Skeletal muscle satellite cell (primary cell): ENCODE data around the gene RPS25.
A peak's percentile ranks its signal among the peaks of the same experiment; 100 is the strongest.
"Not testable (repeated sequence)": the region's sequence is repeated elsewhere in the genome, so short reads cannot be mapped to it uniquely, and the experiment has no call there.

Experiments used
- H3K27me3 ChIP-seq: 2 replicates; pipeline ENCODE4 v1.7.0; 2013; ENCODE audit warnings: low read length; ENCODE audit not compliant: control insufficient read depth, insufficient read depth
- H3K36me3 ChIP-seq: 2 replicates; pipeline ENCODE4 v1.7.0; 2013; ENCODE audit warnings: mild to moderate bottlenecking, control low read depth, low read length; ENCODE audit not compliant: insufficient read depth
- H3K4me1 ChIP-seq: 2 replicates; pipeline ENCODE4 v1.7.0; 2013; ENCODE audit warnings: low read length; ENCODE audit not compliant: control insufficient read depth, insufficient read depth
- H3K4me2 ChIP-seq: 2 replicates; pipeline ENCODE4 v1.7.0; 2013; ENCODE audit warnings: mild to moderate bottlenecking, low read length
- H3K4me3 ChIP-seq: 2 replicates; pipeline ENCODE4 v1.7.0; 2013; ENCODE audit warnings: low read length
- H3K9ac ChIP-seq: 2 replicates; pipeline ENCODE4 v1.7.0; 2013; ENCODE audit warnings: mild to moderate bottlenecking, low read depth, low read length, moderate library complexity
- H3K9me3 ChIP-seq: replicated peaks from 2 replicates; pipeline ENCODE4 v1.7.0; 2013; ENCODE audit warnings: mild to moderate bottlenecking, control low read depth, low read length

The RPS25 gene

DNA sequence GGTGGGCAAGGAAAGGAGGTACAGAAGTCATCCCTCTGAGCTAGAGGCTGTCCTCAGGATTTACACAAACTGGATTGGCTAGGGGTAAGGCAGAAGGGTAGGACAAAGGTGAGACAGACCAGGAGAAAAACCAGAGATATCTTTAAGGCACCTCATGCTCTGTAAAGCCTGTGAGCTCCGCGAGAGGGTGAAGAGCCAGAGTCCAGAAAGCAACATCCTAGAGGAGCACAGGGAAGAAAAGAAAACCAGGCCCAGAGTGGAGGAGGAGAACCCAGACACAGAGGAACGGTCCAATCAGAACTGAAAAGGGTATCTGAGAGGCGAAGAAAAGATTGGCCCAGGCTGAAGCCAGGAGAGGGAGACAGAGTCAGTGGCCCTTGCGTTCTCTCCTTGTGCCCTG, 7.4 kb upstream of the RPS25 start:
- H3K4me3 ChIP-seq = no peak overlapping the region
- H3K4me2 ChIP-seq = no peak overlapping the region
- H3K27me3 ChIP-seq = no peaks in the 10 kb centered on the region
- peaks cover 13% of the 10 kb centered on the region for H3K4me1 ChIP-seq
- H3K9me3 ChIP-seq = no peaks in the 10 kb centered on the region
- peaks cover 33% of the 10 kb centered on the region for H3K36me3 ChIP-seq
- H3K9ac ChIP-seq = no peak overlapping the region

DNA sequence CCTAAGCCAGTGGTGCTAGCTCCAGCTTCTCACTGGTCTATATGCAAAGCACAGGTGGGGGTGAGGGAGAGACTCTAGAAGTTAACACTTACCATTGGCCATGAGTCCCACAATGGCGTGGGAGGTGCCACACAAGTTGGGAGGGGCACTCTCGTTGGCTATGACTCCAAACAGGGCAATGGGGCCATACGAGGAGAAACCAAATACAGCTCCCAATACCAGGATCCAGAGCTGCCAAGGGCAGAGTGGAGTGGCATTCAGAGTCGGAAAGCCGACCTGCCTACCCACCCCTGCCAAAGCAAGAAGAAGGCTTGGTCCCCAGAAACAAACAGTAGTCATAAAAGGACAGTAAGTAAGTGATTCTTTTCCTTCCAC, 6.9 kb upstream of the RPS25 start:
- Histone ChIP-seq H3K4me1 (peaks cover 12% of the 10 kb centered on the region), H3K36me3 (peaks cover 35% of the 10 kb centered on the region), H3K4me2 (no peak overlapping the region), H3K9ac (no peak overlapping the region), H3K4me3 (no peak overlapping the region), H3K27me3 (no peaks in the 10 kb centered on the region), H3K9me3 (no peaks in the 10 kb centered on the region)

DNA sequence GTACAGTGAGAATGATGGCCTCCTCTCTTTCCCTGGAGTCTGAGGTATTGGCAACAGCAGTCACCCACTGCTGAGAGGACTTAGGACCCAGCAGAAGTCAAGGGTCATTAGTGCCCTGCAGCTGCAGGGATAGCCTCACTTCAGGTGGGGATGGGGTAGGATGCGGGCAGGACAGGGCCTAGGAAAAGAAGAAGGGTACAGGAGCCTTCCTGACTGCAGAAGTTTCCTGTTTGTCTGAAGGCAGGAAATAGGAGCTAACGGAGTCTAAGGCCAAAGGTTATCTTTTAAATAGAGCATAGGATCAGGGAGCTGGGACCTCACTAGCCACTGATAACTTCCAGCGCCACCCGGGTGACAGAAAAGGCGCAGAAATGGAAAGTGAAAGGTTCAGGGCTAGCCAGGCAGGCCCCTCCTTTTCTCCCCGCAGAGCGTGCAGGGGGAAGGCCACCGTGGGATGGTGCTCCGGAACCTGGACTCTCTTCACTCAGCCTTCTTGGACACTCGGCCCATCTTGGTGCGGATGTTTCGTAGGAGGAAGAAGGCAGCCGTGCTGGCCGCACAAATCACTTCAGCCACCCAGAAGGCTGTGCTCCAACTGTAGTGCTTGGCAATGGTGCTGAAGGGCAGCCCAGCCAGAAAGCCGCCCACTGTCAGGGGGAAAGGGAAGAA, 6.4 kb upstream of the RPS25 start:
- Histone ChIP-seq H3K4me3 (no peak overlapping the region), H3K36me3 (peaks cover 36% of the 10 kb centered on the region), H3K9ac (no peak overlapping the region), H3K4me1 (peaks cover 9% of the 10 kb centered on the region), H3K4me2 (no peak overlapping the region), H3K27me3 (no peaks in the 10 kb centered on the region), H3K9me3 (no peaks in the 10 kb centered on the region)

DNA sequence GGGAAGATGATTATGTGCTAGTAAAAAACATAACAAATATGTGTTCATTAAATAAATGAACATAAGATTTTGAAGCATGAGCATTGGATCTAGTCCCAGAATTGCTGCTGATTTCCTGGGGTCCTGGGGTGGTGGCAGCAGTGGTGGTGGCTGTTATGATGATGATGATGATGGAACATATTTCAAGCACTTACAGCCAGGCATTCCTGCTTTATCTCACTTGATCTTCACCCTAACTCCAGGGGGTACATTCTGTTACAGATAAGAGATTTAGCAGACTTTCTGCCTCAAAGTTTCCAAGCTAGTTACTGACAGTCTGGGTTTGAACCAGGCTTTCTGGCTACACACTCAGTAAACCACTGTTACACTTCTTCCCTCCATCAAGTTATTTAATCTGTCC, 5.6 kb upstream of the RPS25 start:
- peaks cover 7% of the 10 kb centered on the region for H3K4me1 ChIP-seq
- no peaks in the 10 kb centered on the region for H3K9me3 ChIP-seq
- no peak overlapping the region for H3K4me3 ChIP-seq
- no peak overlapping the region for H3K9ac ChIP-seq
- no peaks in the 10 kb centered on the region for H3K27me3 ChIP-seq
- H3K36me3 ChIP-seq = peaks cover 36% of the 10 kb centered on the region
- H3K4me2 ChIP-seq = no peak overlapping the region

DNA sequence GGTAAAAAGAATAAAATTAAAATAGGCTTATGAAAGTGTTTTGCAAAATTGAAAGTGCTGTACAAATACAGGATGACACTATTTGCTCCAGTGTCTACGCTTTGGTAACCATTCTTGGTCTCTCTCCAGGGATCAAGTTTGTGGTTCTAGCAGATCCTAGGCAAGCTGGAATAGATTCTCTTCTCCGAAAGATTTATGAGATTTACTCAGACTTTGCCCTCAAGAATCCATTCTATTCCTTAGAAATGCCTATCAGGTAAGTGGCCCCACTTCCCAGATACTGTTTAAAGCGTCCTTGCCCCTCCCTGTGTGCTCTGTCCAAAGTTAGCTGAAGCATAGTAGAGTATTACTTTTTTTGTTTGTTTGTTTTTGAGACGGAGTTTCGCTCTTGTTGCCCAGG, 3.5 kb upstream of the RPS25 start:
- no peak overlapping the region for H3K4me3 ChIP-seq
- no peaks in the 10 kb centered on the region for H3K27me3 ChIP-seq
- H3K9ac ChIP-seq = no peak overlapping the region
- H3K4me1 ChIP-seq = peaks cover 11% of the 10 kb centered on the region
- H3K36me3 ChIP-seq = peaks cover 38% of the 10 kb centered on the region
- no peaks in the 10 kb centered on the region for H3K9me3 ChIP-seq
- no peak overlapping the region for H3K4me2 ChIP-seq

- Histone ChIP-seq H3K4me3 (peak overlapping the region; percentile 76), H3K4me1 (peaks cover 18% of the 10 kb centered on the region), H3K4me2 (peak overlapping the region; percentile 92), H3K9me3 (no peaks in the 10 kb centered on the region), H3K27me3 (no peaks in the 10 kb centered on the region), H3K36me3 (peaks cover 49% of the 10 kb centered on the region), H3K9ac (peak overlapping the region; percentile 92)
Observed at GRCh38 chr11:119019996-119020395, 1.9 kb upstream of the RPS25 start.

GRCh38 chr11:119017377-119017776, 766 bp downstream of the RPS25 start:
- H3K27me3 ChIP-seq, H3K9me3 ChIP-seq: not testable (repeated sequence)
- H3K9ac ChIP-seq = peak overlapping the region; percentile 92
- H3K4me2 ChIP-seq = peak overlapping the region; percentile 74
- H3K4me1 ChIP-seq = peaks cover 15% of the 10 kb centered on the region
- peaks cover 48% of the 10 kb centered on the region for H3K36me3 ChIP-seq
- peak overlapping the region; percentile 76 for H3K4me3 ChIP-seq

GRCh38 chr11:119016216-119017009, 1.7 kb downstream of the RPS25 start:
- Histone ChIP-seq H3K4me2 (peak overlapping the region; percentile 74), H3K9me3 (no peaks in the 10 kb centered on the region), H3K4me1 (peaks cover 15% of the 10 kb centered on the region), H3K36me3 (peaks cover 46% of the 10 kb centered on the region), H3K27me3 (no peaks in the 10 kb centered on the region), H3K9ac (peak overlapping the region; percentile 92), H3K4me3 (peak overlapping the region; percentile 76)

GRCh38 chr11:119015054-119015611, 3.0 kb downstream of the RPS25 start:
- Histone ChIP-seq H3K9me3 (no peaks in the 10 kb centered on the region), H3K4me1 (peaks cover 14% of the 10 kb centered on the region), H3K4me3 (no peak overlapping the region), H3K4me2 (no peak overlapping the region), H3K27me3 (no peaks in the 10 kb centered on the region), H3K36me3 (peaks cover 52% of the 10 kb centered on the region), H3K9ac (no peak overlapping the region)

- no peak overlapping the region for H3K4me2 ChIP-seq
- no peak overlapping the region for H3K9ac ChIP-seq
- H3K9me3 ChIP-seq = no peaks in the 10 kb centered on the region
- no peaks in the 10 kb centered on the region for H3K27me3 ChIP-seq
- peaks cover 11% of the 10 kb centered on the region for H3K4me1 ChIP-seq
- no peak overlapping the region for H3K4me3 ChIP-seq
- peaks cover 53% of the 10 kb centered on the region for H3K36me3 ChIP-seq
Observed at GRCh38 chr11:119014209-119014924, 3.8 kb downstream of the RPS25 start.

DNA sequence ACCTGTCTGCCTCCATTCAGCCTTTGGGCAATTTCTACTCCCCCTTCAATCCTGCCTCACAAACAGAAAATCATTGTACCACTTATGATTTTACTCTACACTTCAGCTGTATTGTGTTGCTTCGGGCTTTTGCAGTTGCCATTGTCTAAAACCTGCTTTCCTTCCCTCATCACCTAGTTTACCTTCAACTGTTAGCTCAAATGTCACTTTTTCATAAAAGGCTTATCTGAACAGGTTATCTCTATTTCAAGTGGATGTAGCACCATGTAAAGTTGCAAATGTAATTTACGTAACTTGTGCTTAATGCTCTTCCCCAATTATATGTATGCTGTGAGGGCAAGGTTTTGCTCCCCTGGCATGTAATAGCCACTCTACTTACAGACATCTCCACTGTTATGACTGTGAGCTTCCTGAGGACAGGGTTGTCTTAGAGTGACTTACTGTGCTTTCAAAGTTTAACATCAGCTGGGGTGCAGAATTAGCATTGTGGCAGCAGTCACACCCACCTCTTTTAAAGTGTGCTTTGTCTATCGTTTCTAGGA, 5.4 kb downstream of the RPS25 start:
- peaks cover 56% of the 10 kb centered on the region for H3K36me3 ChIP-seq
- H3K27me3 ChIP-seq = no peaks in the 10 kb centered on the region

More for the DNA sequence above, 5.4 kb downstream of the RPS25 start:
- Histone ChIP-seq H3K9me3 (no peaks in the 10 kb centered on the region), H3K4me1 (peaks cover 11% of the 10 kb centered on the region), H3K9ac (no peak overlapping the region), H3K4me3 (no peak overlapping the region), H3K4me2 (no peak overlapping the region)
